Muscle of arm (tissue), 12 donors: ENCODE results near the gene RSPH1. TPM values are rescaled to one million over a fixed set of nuclear protein-coding genes. Genes with fewer than 3 reads are reported as not detected.
"Not testable (repeated sequence)": the region's sequence is repeated elsewhere in the genome, so short reads cannot be mapped to it uniquely, and the experiment has no call there.

Experiments
- DNase-seq: peaks from one replicate; pipeline ENCODE4 v3.0.0-alpha.2; 2013
- polyA plus RNA-seq, 12 donors: library from polyadenylated mRNA; unstranded; fragments of 120-200 nt; gene quantifications; one replicate each; pipeline ENCODE4 v1.2.1, GENCODE V29; 2013; ENCODE audit not compliant: insufficient read length in 12 of 12

RSPH1 gene
- polyA plus RNA-seq, 12 donors, result 0.07 to 1.5 (median 0.21) TPM; not detected in 3

DNA sequence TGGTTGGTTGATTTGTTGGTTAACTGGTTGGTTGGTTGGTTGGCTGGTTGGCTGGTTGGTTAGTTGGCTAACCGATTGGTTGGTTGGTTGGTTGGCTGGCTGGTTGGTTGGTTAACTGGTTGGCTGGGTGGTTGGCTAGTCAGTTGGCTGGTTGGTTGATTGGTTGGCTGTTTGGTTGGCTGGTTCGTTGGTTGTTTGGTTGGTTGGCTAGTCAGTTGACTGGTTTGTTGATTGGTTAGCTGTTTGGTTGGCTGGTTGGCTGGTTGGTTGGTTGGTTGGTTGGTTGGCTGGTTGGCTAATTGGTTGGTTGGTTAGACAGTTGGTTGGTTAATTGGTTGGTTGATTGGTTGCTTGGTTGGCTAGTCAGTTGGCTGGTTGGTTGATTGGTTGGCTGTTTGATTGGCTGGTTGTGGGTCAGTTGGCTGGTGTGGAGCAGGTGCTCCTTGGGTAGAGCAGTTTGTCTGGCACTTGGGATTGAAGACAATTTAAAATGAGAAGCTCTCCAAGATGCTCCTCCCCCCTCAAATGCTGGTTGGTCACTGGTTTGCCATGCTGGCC, 6.9 kb downstream of the RSPH1 start:
- DNase-seq, result no peak

GRCh38 chr21:42486531-42486930, 9.5 kb downstream of the RSPH1 start:
- no peak for DNase-seq

GRCh38 chr21:42486072-42486471, 10.0 kb downstream of the RSPH1 start:
- no peak for DNase-seq

- no peak for DNase-seq
Observed at GRCh38 chr21:42484966-42485365, 11.1 kb downstream of the RSPH1 start.

- DNase-seq, result no peak
Observed at GRCh38 chr21:42481169-42481568, 14.9 kb downstream of the RSPH1 start.

- DNase-seq, result no peak
Observed at GRCh38 chr21:42480736-42481135, 15.3 kb downstream of the RSPH1 start.

- DNase-seq, result no peak
Observed at GRCh38 chr21:42479582-42479981, 16.4 kb downstream of the RSPH1 start.

DNA sequence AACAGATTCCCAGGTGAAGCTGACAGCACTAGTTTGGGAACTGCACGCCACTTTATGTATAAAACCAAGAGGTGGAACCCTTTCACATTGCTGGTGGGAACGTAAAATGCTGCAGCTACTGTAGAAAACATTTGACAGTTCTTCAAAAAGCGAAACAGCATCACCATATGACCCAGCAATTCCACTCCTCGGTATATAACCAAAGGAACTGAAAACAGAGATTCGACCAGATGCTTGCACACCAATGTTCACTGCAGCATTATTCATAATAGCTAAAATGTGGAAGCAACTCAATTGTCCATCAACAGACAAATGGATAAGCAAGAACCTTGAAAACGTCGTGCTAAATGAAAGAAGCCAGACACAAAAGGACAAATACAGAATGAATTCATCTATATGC, 17.5 kb downstream of the RSPH1 start:
- no peak for DNase-seq

DNA sequence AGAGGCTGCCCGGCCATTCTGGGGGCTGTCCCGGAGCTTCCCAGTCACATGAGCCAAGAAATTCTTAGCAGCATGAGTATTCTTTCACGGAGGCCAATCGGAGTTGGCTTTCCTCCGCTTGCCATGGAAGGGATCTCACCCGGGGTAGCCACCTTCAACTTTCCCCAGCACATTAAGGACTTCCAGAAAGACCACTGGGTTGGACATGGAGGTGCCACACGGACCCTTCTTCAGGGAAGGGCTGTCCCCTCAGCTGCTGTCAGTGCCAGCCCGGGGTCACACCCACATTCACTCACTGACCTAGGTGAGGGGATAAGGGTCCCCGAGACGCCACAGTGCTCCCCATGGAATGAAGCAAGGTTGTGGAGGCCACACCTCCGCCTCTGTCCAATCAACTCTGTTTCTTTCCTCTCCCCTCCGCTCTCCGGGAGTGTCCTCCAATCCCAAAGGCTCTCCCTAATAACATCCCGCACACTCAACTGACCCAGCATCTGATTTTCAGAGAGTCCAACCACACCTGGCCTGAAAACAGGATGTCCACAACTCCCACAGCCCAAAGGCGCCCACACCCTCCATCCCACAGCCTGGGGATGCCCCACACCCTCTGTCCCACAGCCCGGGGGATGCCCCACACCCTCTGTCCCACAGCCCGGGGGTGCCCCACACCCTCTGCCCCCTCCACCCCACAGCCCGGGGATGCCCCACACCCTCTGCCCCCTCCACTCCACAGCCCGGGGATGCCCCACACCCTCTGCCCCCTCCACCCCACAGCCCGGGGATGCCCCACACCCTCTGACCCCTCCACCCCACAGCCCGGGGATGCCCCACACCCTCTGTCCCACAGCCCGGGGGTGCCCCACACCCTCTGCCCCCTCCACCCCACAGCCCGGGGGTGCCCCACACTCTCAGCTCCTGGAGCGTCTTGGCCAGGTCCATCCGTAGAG, 19.4 kb downstream of the RSPH1 start:
- no peak for DNase-seq

GRCh38 chr21:42475526-42476387, 20.3 kb downstream of the RSPH1 start:
- no peak for DNase-seq

DNA sequence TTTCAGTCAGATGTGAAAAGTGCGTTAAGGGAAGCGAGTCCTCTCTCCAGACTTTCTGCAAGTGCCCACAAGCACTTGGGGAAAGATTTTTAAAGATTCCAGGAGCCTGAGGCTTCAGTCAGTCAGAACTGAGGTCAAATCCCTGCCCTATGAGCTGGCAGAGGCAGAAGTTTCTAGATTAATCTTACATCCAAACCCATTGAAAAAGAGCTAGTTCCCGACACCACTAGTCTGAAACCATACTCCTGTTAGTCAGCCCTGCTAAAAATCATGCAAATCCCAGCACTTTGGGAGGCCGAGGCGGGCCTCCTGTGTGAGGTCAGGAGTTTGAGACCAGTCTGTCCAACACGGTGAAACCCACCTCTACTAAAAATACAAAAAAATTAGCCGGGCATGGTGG, 21.0 kb downstream of the RSPH1 start:
- no peak for DNase-seq

GRCh38 chr21:42474043-42474831, 21.8 kb downstream of the RSPH1 start:
- DNase-seq, result no peak

GRCh38 chr21:42473498-42474042, 22.5 kb downstream of the RSPH1 start:
- DNase-seq, result no peak

- DNase-seq, result no peak
Observed at GRCh38 chr21:42472521-42472920, 23.5 kb downstream of the RSPH1 start.

DNA sequence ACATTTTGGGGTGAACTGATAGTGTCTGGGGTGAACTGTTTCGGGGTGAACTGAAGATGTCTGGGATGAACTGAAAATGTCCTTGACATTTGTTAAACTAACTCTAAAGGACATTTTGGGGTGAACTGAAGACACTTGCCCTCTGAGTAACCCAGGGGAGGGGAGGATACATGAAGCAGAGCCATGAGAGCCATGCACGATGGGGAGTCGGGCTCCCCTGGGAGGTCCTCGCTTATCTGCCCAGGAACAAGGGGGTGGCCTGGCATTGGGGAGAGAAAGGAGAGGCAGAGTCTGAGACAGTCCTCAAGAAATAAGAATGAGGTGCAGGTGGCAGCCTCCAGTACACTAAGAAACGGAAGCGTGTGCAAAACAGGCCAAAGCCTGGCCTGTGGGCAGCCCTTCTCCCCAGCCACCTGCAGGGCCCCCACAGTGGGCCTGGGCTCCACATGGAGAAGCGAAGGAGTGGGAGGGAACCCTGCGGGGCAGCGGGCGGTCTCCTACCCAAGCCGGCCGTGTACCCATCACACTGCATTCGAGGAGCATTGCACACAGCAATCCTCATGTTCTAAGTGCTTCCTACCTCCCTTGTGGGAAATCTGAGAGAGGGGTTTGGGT, 24.2 kb downstream of the RSPH1 start:
- DNase-seq, result no peak

DNA sequence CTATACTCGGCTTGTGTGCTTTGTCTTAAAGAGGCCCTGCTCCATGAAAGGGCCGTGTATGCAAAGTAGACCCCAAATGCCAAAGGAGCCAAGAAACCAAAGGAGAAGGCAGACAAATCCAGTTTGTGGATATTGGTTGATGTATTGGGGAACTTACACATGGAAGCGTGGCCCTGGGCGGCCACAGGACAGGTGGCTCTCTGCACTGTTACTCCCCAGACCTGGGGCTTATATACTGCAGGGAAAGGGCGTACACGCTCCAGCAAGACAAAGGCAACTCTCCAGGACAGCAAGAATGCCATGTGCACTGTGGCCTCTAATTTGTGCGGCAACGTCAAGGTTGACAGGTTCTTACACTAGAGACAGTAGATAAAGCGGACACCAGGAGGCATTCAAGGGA, 24.8 kb downstream of the RSPH1 start:
- no peak for DNase-seq

DNA sequence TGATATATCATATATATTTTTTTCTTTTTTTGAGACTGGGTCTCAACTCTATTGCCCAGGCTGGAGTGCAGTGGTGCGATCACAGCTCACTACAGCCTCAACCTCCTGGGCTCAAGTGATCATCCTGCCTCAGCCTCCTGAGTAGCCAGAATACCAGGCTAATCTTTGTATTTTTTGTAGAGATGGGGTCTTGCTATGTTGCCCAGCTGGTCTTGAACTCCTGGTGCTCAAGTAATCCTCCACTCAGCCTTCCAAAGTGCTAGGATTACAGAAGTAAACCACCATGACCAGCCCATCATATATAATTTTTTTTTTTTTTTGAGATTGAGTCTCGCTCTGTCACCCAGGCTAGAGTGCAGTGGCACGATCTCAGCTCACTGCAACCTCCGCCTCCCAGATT, 26.3 kb downstream of the RSPH1 start:
- not testable (repeated sequence) for DNase-seq

DNA sequence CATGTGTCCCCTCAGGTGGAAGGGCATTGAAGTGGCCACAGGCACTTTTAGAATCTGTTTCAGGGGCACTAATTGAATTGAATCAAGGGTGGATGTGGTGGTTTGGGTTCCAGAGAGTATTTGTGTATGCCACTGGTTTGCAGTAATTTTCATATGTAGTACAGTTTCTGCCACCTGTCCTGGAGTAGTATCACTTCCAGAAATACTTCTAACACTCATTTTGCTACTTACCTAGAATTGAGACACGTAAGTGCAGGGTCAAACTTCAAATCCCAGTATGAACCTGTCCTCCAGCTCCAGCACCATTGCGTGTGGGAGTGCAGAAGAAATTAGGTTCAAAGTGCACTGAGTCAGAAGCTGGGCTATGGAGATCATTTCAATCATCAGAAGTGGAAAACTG, 26.8 kb downstream of the RSPH1 start:
- no peak for DNase-seq

- DNase-seq, result no peak
Observed at GRCh38 chr21:42468491-42469131, 27.4 kb downstream of the RSPH1 start.
